ENCODE results near the gene C17orf67.

DNA sequence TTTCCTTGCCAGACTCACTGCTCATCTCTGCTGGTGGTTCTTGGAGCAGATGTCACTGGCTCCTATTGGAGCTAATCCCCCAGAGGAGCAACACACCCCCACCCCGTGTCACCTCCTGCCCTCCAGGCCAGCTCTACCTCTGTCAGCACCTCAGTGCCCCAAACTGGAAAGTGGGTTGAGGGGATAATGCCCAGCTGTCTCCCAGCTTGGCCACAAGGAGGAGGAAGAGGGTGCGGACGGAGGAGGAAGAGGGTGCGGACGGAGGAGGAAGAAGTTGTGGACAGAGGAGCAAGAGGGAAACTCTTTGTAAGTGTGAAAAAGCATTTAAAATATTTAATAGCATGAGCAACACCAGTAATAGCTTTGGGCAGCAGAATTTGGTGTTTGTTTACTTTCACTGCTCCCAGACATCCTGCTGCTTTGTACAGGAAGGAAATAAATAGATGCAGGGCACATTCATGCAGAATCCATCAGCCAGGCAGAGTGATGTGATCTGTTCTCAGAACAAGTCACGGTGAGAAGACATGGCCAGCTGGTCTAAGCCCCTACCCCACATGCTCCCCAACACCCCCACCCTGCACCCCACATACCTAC, 82.5 kb downstream of the C17orf67 start:
- TF ChIP-seq, protein P1, sequence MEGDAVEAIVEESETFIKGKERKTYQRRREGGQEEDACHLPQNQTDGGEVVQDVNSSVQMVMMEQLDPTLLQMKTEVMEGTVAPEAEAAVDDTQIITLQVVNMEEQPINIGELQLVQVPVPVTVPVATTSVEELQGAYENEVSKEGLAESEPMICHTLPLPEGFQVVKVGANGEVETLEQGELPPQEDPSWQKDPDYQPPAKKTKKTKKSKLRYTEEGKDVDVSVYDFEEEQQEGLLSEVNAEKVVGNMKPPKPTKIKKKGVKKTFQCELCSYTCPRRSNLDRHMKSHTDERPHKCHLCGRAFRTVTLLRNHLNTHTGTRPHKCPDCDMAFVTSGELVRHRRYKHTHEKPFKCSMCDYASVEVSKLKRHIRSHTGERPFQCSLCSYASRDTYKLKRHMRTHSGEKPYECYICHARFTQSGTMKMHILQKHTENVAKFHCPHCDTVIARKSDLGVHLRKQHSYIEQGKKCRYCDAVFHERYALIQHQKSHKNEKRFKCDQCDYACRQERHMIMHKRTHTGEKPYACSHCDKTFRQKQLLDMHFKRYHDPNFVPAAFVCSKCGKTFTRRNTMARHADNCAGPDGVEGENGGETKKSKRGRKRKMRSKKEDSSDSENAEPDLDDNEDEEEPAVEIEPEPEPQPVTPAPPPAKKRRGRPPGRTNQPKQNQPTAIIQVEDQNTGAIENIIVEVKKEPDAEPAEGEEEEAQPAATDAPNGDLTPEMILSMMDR (IDR thresholded peaks at IDR 0.05; ENCODE audit: borderline replicate concordance, extremely low read depth, low read length, poor library complexity, severe bottlenecking): peak; percentile 9
- TF ChIP-seq EZH2 (IDR thresholded peaks at IDR 0.05; ENCODE audit: borderline replicate concordance, low read depth, low read length, severe bottlenecking): no peak
